HS-27A (cell line): ENCODE data around the gene FAM163A.
"Not testable (repeated sequence)": the region's sequence is repeated elsewhere in the genome, so short reads cannot be mapped to it uniquely, and the experiment has no call there.

ENCODE experiments used
- DNase-seq: peaks from one replicate; pipeline ENCODE4 v3.0.0-alpha.2; 2012; ENCODE audit warnings: low read depth, missing footprints

Gene FAM163A

DNA sequence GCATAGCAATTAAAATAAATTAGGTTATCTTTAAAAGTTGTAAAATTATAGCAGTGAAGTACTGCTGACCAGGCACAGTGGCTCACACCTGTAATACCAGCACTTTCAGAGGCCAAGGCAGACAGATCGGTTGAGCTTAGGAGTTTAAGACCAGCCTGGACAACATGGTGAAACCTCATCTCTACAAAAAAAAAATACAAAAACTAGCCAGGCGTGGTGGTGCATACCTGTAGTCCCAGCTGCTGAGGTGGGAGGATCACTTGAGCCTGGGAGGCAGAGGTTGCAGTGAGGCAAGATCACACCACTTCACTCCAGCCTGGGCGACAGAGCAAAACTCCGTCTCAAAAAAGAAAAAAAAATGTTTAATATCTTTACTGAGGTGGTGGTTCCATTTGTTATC, 112.7 kb downstream of the FAM163A start:
- DNase-seq, result not testable (repeated sequence)

DNA sequence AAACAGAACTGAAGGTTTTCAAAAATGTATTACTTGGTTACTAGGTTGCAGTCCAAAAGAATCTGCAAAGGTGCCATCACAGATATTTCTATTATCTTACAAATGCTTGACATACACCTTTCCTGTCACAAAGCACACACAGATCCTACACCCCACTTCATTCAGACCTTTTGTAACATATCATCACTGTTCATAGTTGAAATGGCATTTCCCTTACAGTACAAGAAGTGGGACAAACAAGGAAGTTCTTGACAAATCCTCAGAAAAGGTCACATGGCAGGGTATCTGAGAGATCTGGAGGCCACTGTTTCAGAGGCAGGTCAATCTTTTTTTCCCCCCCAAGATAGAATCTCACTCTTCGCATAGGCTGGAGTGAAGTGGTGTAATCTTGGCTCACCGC, 113.2 kb downstream of the FAM163A start:
- DNase-seq, result no peak

DNA sequence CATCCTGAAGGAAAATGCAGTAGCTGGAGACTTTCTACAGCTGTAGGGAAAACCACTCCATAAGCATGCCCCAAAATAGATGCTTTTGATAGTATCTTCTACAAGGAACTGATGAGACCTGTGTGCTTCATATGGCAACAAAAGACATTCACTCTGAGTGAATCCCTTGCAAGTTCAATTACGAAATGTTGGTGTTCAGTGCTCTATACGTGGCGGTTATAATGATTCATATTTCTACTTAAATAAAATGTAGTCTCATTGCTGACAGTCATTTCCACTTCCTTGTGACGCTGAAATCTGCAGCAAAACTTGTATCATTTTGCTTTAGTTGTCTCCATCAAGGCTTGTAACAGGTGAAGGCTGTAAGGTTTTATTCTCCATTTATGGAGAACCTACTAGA, 113.9 kb downstream of the FAM163A start:
- DNase-seq, result no peak

DNA sequence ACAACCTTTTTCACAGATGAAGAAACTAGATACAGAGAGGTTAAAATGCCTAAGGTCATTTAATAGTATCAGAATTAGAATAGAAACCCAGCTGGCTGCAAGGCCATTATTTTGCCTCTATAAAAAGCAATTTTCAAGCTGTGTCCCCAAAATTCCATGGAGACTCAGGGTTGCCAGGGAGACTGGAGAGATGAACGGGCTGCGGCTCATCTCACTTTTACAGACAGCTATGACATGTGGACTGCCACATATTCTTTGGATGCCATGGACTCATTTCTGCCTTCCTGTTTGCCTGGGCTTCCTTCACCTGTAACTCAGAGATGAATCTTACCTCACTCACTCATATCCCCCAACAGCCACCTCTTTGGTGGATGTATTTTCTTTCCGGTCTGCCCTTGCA, 117.6 kb downstream of the FAM163A start:
- no peak for DNase-seq

DNA sequence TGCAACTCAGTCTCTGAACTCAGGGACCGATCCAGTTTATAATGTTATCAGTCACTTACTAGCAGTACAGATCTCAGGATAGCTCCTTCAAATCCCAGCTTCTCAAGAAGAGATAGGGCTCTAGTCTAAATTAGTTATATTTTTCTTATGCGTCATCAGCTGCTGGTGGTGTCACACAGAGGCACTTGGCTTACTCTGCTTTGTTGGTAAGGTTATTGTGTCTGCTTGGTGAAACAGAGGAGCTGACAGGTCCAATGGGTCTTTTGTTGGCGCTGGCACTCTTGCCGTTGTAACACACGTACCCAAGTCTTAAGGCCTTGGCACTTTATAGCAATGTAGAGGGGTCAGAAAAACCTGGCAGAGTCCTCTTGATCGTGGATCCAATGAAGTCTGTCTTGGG, 122.3 kb downstream of the FAM163A start:
- DNase-seq, result no peak
